ENCODE data around the gene RAB25.

DNA sequence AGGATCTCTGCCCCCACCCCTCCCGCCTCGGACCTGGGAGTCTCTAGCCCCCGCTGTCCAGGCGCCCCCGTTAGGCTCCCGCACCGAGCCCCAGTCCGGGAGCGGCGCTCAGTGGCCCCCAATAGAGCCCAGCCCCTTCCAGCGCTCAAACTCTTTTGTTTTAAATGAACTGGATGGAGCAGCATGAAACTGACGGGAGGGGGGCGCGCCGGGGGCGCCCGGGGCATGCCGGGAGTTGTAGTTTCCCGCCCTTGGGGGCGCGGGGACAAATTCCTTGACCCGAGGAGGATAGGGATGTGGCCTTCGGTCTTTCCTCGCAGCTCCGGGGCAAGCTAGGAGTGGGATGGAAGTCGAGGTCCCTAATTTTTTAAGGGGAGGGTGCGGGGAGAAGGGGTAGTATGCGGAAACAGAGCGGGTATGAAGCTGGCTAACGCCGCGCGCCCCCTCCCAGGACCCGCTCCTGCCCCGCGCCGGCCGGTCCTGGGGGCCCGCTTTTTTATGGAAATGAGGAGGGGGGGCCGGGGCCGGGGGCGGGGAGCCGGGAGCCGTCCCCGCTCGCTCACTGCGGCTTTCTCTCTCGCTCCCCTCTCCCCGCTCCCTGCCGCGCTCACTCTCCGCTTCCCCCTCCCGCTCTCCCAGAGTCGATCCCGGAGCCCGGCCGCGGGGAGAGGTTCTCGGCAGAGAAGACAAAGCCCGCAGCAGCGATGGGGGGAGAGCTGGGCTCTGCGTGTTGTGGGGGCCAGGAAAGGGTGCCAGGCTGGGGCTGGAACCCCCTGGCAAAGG, 21.5 kb downstream of the RAB25 start, which contains the start of gene MEX3A:
- TF ChIP-seq, protein P1, sequence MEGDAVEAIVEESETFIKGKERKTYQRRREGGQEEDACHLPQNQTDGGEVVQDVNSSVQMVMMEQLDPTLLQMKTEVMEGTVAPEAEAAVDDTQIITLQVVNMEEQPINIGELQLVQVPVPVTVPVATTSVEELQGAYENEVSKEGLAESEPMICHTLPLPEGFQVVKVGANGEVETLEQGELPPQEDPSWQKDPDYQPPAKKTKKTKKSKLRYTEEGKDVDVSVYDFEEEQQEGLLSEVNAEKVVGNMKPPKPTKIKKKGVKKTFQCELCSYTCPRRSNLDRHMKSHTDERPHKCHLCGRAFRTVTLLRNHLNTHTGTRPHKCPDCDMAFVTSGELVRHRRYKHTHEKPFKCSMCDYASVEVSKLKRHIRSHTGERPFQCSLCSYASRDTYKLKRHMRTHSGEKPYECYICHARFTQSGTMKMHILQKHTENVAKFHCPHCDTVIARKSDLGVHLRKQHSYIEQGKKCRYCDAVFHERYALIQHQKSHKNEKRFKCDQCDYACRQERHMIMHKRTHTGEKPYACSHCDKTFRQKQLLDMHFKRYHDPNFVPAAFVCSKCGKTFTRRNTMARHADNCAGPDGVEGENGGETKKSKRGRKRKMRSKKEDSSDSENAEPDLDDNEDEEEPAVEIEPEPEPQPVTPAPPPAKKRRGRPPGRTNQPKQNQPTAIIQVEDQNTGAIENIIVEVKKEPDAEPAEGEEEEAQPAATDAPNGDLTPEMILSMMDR (optimal IDR thresholded peaks at IDR 0.05 in 1 of 3, IDR thresholded peaks at IDR 0.05 in 1 of 3, conservative IDR thresholded peaks at IDR 0.05 in 1 of 3; ENCODE audit: extremely low read depth in 1 of 3, insufficient read depth in 2 of 3, low read length in 3 of 3): no peak
- no peak for TF ChIP-seq EZH2 (IDR thresholded peaks at IDR 0.05; ENCODE audit: low read length)

Measured in keratinocyte (primary cell).